ENCODE measurements around the gene MRC1.

Gene MRC1

GRCh38 chr10:17795813-17796594 lies 13.1 kb upstream of the MRC1 start:
- no peak for DNase-seq (ENCODE audit: low spot score)

DNA sequence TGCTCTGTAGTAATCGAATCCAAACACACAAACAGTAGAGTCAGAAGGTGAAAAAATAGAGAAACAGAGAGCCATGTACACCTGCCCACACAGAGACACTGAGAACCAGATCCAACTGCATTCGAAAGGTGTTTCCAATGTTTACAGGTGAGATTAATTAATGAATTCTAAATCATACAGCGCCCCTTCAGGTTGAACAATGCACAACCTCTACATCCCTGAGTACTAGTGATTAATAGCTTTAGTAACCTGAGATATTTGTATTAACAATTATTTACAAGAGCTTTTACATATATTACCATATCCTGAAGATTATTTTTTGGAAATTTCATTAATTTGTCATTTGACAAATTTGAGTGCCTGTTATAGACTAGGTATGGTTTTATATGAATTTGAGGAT lies 7.6 kb upstream of the MRC1 start:
- DNase-seq (ENCODE audit: low spot score): no peak

DNA sequence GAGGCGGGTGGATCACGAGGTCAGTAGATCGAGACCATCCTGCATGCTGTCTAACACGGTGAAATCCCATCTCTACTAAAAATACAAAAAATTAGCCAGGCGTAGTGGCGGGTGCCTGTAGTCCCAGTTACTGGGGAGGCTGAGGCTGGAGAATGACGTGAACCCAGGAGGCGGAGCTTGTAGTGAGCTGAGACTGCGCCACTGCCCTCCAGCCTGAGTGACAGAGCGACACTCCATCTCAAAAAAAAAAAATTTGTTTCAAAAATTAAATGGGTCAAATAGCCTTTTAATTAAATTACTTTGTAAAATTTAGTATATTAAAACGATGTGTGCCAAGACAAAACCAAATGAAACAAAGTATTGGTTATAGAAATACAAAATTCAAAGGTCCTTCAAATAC lies 6.8 kb upstream of the MRC1 start:
- no peak for DNase-seq (ENCODE audit: low spot score)

GRCh38 chr10:17802976-17803375 lies 6.2 kb upstream of the MRC1 start:
- no peak for DNase-seq (ENCODE audit: low spot score)

- no peak for DNase-seq (ENCODE audit: low spot score)
Measured at GRCh38 chr10:17805330-17805729, 3.8 kb upstream of the MRC1 start.

- no peak for DNase-seq (ENCODE audit: low spot score)
Measured at GRCh38 chr10:17805921-17806577, 3.1 kb upstream of the MRC1 start.

DNA sequence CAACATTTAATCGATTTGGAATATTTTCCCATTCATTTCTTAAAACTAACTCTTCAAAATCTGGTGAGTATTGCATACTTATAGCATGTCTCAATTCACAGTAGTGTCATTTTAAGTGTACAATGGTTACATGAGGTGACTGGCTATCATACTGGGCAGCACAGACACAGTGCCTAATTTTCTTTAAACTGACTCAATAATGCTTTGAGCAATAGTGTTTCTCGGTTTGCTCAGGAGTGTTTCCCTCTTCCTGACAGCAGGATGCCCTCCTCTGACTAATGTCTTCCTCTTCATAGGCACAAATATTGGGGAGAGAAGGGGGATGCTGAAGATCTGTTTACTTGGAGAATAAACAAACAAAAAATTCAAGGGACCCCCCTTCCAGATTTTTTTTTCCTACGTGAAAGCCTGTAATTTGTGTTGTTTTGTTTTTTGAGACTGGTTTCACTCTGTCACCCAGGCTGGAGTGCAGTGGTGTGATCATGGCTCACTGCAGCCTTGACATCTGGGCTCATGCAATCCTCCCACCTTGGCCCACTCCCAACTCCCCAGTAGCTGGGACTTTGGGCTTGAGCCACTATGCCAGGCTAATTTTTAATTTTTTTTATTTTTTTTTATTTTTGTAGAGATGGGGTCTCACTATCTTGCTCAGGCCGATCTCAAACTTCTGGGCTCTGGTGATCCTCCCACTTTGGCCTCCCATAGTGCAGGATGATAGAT lies 2.2 kb downstream of the MRC1 start:
- no peak for DNase-seq (ENCODE audit: low spot score)

- DNase-seq (ENCODE audit: low spot score): no peak
Measured at GRCh38 chr10:17814973-17815372, 5.8 kb downstream of the MRC1 start.

DNA sequence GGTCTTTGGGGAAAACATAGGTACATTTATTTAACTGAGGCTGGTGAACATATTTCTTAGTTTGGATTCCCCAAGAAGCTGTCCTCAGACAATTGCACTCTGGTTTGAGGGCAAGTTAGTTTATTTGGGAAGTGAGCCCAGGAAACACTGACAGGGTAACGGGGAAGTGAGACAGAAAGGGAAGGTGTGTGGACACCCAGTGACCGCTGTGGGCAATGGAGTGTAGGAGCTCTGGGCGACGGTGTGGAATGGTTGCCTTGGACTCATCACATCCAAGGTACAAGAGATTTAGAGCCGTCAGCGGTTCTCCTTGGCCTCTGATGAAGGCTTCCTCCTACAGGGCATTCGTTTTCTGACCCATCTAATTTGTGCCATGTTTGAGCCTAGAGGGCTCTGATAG lies 7.1 kb downstream of the MRC1 start:
- peak; percentile 32 for DNase-seq (ENCODE audit: low spot score)

DNA sequence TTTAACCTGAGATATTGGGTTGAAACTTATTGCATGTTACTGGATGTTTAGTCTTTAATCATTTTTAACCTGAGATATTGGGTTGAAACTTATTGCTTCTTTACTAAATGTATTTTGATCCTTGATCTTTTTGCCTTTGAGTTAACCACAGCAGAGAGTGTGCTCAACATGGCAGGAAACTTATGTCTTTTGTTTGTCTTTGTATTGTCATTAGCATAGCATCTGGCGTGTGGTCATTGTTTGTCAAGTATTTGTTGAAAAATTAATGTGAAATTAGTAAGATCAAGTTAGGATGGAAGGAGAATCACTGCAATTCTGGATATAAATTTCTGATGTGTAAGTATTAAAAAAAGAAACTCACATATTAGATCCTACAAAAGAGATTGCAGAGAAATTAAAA lies 8.2 kb downstream of the MRC1 start:
- DNase-seq (ENCODE audit: low spot score): no peak

- DNase-seq (ENCODE audit: low spot score): no peak
Measured at GRCh38 chr10:17817790-17818189, 8.6 kb downstream of the MRC1 start.

DNA sequence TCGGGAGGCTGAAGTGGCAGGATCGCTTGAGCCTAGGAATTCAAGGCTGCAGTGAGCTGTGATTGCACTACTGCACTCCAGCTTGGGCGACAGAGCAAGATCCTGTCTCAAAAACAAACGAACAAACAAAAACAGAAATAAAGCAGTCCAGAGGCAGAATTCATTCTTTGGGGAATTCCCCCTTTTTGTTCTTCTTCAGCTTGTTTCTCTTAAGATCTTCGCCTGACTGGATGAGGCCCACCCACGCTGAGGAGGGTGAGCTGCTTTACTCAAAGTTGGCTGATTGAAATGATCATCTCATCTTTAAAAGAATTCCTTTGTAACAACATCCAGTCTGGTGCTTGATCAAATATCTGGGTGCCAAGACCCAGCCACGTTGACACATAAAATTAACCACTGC lies 10.7 kb downstream of the MRC1 start:
- no peak for DNase-seq (ENCODE audit: low spot score)

GRCh38 chr10:17820943-17821342 lies 11.8 kb downstream of the MRC1 start:
- no peak for DNase-seq (ENCODE audit: low spot score)

- DNase-seq (ENCODE audit: low spot score): no peak
Measured at GRCh38 chr10:17821893-17822292, 12.7 kb downstream of the MRC1 start.

DNA sequence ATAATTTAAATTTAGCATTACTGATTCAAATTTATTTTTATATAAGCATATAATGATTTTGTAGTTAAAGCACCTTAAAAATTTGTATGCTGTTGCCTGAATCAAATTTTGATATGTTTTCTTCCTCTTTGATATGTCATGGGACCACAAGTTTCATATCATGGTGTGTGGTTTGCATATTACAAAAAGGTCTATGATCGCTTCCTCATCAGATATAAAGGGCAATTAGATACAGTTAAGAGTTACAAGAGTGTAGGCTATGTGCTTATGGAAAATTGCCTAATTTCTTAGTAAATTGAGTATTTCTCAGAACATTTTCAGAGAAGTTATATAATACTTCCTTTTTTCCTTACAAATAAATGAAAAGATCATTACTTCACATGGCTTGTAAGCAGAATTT lies 22.2 kb downstream of the MRC1 start:
- no peak for DNase-seq (ENCODE audit: low spot score)

DNA sequence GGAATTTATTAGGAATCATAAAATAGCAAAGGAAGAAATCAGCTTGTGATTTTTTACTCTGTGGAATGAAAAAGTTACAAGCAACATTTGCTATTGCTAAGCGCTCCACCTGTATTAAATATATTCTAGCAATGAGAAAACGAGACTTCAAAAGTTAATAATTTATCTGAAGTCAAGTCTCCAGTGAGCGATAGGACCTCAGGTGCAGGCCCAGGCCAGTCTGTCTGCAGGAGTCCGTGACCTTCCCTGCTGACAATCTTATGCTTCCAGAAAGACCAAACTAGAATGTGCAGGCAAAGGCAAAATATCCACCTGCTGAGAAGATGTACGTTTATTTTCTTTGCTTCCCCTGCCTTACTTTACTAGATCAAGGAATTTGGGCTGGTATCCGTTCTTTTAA lies 22.7 kb downstream of the MRC1 start:
- peak; percentile 50 for DNase-seq (ENCODE audit: low spot score)

- DNase-seq (ENCODE audit: low spot score): no peak
Measured at GRCh38 chr10:17833656-17834055, 24.5 kb downstream of the MRC1 start.

DNA sequence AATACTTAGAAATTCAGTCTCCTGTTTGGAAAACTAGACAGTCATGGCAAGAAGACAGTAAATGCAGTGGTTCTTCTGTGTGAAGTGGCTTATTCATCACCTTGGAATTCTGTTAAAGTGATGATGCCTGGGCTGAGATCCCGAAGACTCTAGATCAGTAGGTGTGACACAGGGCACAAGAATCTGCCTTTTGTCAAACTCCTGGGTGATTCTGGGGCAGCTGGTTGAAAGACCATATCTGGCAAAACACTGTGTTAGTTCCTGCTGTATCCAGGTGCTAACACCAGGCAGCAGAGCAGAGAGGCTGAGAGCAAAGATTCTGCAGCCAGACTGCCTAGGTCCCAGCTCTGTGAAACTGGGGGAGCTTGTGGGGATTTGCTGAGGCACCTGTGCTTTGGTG lies 26.5 kb downstream of the MRC1 start:
- DNase-seq (ENCODE audit: low spot score): peak; percentile 98

DNA sequence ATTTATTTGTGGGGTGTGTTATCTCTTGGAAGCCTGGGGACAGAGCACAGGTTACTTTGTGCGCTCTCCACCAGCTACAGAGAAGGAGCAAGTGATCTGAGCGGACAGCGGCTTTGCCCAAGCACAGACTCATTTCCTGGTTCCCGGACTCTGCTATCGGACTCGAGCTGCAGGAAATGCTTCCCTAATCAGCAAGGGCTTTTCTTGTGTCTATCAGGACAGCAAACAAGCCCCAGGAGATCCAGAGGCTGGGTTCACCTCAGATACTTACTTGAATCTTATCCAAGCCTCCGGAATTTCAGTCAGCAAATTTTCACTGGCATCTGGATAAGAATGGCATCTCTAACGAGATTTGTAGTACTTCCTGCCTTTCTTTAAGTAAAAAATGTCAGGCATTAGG lies 27.8 kb downstream of the MRC1 start:
- peak; percentile 80 for DNase-seq (ENCODE audit: low spot score)

- DNase-seq (ENCODE audit: low spot score): no peak
Measured at GRCh38 chr10:17838080-17838648, 29.0 kb downstream of the MRC1 start.

DNA sequence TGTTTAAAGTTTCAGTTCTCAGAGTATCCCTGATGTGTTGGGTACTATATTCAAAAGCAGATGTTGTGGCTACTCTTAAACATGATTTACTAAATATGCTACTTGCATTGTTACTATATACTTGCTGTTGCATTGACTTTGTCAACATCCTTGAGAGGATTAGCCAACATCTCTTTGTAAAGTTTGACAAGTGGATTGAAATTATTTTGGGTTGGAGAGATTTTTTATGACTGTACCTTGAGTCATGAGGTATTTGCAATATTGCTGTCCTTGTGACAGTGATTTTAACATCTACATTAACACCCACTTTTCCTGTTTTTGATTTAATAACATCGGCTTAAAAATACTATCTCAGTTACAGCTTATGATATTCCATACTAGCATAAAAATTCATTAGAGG lies 31.9 kb downstream of the MRC1 start:
- DNase-seq (ENCODE audit: low spot score): no peak

DNA sequence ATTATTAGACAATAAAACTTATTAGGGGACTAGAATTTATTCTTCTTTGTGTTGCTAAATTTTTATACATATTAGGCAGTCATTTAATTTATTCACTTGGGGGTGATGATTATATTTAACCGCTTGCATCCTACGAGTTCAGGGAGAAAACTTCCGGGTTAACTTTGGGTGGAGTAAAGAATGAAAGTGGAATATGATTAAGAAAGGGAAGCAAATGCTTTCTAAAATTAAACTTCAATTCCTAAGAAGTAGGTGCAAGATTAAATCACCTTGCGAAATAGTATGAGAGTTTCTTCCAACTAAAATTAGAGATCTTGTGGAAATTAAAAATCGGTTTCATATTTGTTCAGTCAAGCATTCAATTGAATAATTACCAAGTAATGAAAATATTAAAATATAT lies 33.5 kb downstream of the MRC1 start:
- DNase-seq (ENCODE audit: low spot score): no peak

Measured in kidney tubule cell (primary cell).